A549 (cell line): ENCODE data around the gene ADAMTS15. TPM values are rescaled to one million over a fixed set of nuclear protein-coding genes. Genes with fewer than 3 reads are reported as not detected.

ENCODE experiments used
- ATAC-seq, 2 experiments: fragments of 200-7000 bp in 1 of 2; fragments of >200 bp in 1 of 2; cut with Nextera tagmentation in 1 of 2; cut with Tn5 transposase in 1 of 2; 3 replicates each; pipeline versions ENCODE4 v1.8.0 to v1.9.1; 2018 to 2020; ENCODE audit warnings: mild to moderate bottlenecking in 1 of 2, moderate library complexity in 1 of 2
- CTCF ChIA-PET: fragments of 300-600 bp; sonication (Branson Sonifier 250); formaldehyde crosslinking; extraction: SDS; loops from one replicate; lab custom pipeline; 2021; ENCODE audit warnings: antibody characterized with exemption, inconsistent platforms; lab: Yijun Ruan, JAX
- POLR2A ChIA-PET: fragments of 350-600 bp; formaldehyde crosslinking; extraction: SDS; loops from one replicate; lab custom pipeline; 2021; ENCODE audit warnings: antibody characterized with exemption, inconsistent platforms; lab: Yijun Ruan, JAX
- DNase-seq, 2 experiments: peaks; one replicate each; pipeline versions ENCODE4 v3.0.0 to v3.0.0-alpha.2; 2011 to 2016; ENCODE audit warnings: low read depth in 1 of 2, low spot score in 1 of 2
- FAIRE-seq: peaks from 2 replicates; lab custom pipeline; 2011; peaks lifted over from hg19 to GRCh38; lab: Jason Lieb, UNC
- H3K27ac ChIP-seq, 2 experiments: fragments of >200 bp; sonication (Bioruptor Twin); formaldehyde crosslinking; 3 replicates each; pipeline ENCODE4 v1.5.1; 2016 to 2017
- H3K4me1 ChIP-seq: fragments of >200 bp; sonication (Bioruptor Twin); formaldehyde crosslinking; 3 replicates; pipeline ENCODE4 v1.6.1; 2016
- H3K4me2 ChIP-seq: fragments of >200 bp; sonication (Bioruptor Twin); formaldehyde crosslinking; 3 replicates; pipeline ENCODE4 v1.6.1; 2016
- H3K4me3 ChIP-seq: fragments of >200 bp; sonication (Bioruptor Twin); formaldehyde crosslinking; 3 replicates; pipeline ENCODE4 v1.5.1; 2016
- H3K9me3 ChIP-seq: fragments of >200 bp; sonication (Bioruptor Twin); formaldehyde crosslinking; 3 replicates; pipeline ENCODE4 v1.6.1; 2016
- CEBPB ChIP-seq, 2 experiments: fragments of >200 bp in 1 of 2; sonication (Bioruptor Twin) in 1 of 2; formaldehyde crosslinking in 1 of 2; IDR thresholded peaks; 2 replicates each; pipeline ENCODE4 v1.6.1; 2012 to 2016
- CHD2 ChIP-seq: fragments of 150-350 bp; IDR thresholded peaks from 2 replicates; pipeline ENCODE4 v1.6.1; 2014; ENCODE audit warnings: low read length; ENCODE audit not compliant: partially characterized antibody
- CHD4 ChIP-seq: fragments of 200-600 bp; sonication (generic); IDR thresholded peaks from 2 replicates; pipeline ENCODE4 v1.6.1; 2016; ENCODE audit warnings: antibody characterized with exemption, mild to moderate bottlenecking, borderline replicate concordance
- EHF ChIP-seq: fragments of 250-450 bp; sonication (Bioruptor Pico); IDR thresholded peaks from 2 replicates; pipeline ENCODE4 v1.5.0; 2020; ENCODE audit warnings: mild to moderate bottlenecking
- EHMT2 ChIP-seq: fragments of 200-600 bp; sonication (generic); IDR thresholded peaks from 2 replicates; pipeline ENCODE4 v1.6.1; 2016; ENCODE audit warnings: antibody characterized with exemption, low read depth, mild to moderate bottlenecking, moderate library complexity
- ESRRA ChIP-seq: fragments of 150-350 bp; IDR thresholded peaks from 2 replicates; pipeline ENCODE4 v1.6.1; 2014; ENCODE audit warnings: mild to moderate bottlenecking, low read length, borderline replicate concordance
- FOSB ChIP-seq: fragments of 250-450 bp; sonication (Bioruptor Pico); IDR thresholded peaks from 2 replicates; pipeline ENCODE4 v1.5.0; 2020; ENCODE audit warnings: mild to moderate bottlenecking, moderate library complexity
- FOSL2 ChIP-seq, 2 experiments: fragments of 450-650 bp in 1 of 2; fragments of >200 bp in 1 of 2; sonication (Bioruptor Twin) in 1 of 2; formaldehyde crosslinking; IDR thresholded peaks; 2 replicates each; pipeline versions ENCODE4 v1.5.0 to v1.6.1; 2016 to 2020; ENCODE audit warnings: mild to moderate bottlenecking in 1 of 2, moderate library complexity in 1 of 2
- FOXS1 ChIP-seq: fragments of 250-450 bp; sonication (Bioruptor Pico); IDR thresholded peaks from 2 replicates; pipeline ENCODE4 v1.5.0; 2020; ENCODE audit warnings: mild to moderate bottlenecking, moderate library complexity
- GATA3 ChIP-seq: IDR thresholded peaks from 2 replicates; pipeline ENCODE4 v1.6.1; 2012; ENCODE audit warnings: borderline replicate concordance
- HOXB5 ChIP-seq: fragments of 250-450 bp; sonication (Bioruptor Pico); IDR thresholded peaks from 2 replicates; pipeline ENCODE4 v1.5.0; 2020; ENCODE audit warnings: mild to moderate bottlenecking, moderate library complexity
- JUN ChIP-seq, 2 experiments: fragments of >200 bp; sonication (Bioruptor Twin); formaldehyde crosslinking; IDR thresholded peaks; 2 replicates in 1 of 2; 3 replicates in 1 of 2; pipeline ENCODE4 v1.6.1; 2016 to 2017
- JUNB ChIP-seq: fragments of >200 bp; sonication (Bioruptor Twin); formaldehyde crosslinking; IDR thresholded peaks from 2 replicates; pipeline ENCODE4 v1.6.1; 2016
- KDM1A ChIP-seq: fragments of 200-600 bp; sonication (generic); IDR thresholded peaks from 2 replicates; pipeline ENCODE4 v1.6.1; 2016; ENCODE audit warnings: low read depth, mild to moderate bottlenecking
- KDM5A ChIP-seq: fragments of 200-600 bp; sonication (generic); IDR thresholded peaks from 2 replicates; pipeline ENCODE4 v1.6.1; 2016; ENCODE audit warnings: antibody characterized with exemption, mild to moderate bottlenecking
- MAFK ChIP-seq: fragments of 450-650 bp; IDR thresholded peaks from 2 replicates; pipeline ENCODE4 v1.6.1; 2014; ENCODE audit not compliant: partially characterized antibody
- MAZ ChIP-seq: fragments of 150-350 bp; IDR thresholded peaks from 2 replicates; pipeline ENCODE4 v1.6.1; 2014; ENCODE audit warnings: antibody characterized with exemption, low read depth, low read length, borderline replicate concordance
- MYC ChIP-seq: IDR thresholded peaks from 2 replicates; pipeline ENCODE4 v1.6.1; 2012; ENCODE audit warnings: mild to moderate bottlenecking, inconsistent platforms, low read length, improper control_type of control experiment, borderline replicate concordance
- NFE2L2 ChIP-seq: fragments of 150-350 bp; conservative IDR thresholded peaks from 2 replicates; pipeline ENCODE4 v1.6.1; 2014; ENCODE audit warnings: low read length
- NR3C1 ChIP-seq: fragments of >200 bp; sonication (Bioruptor Twin); formaldehyde crosslinking; IDR thresholded peaks from 3 replicates; pipeline ENCODE4 v1.6.1; 2017
- POLR2AphosphoS2 ChIP-seq: conservative IDR thresholded peaks from 2 replicates; pipeline ENCODE4 v1.6.1; 2012; ENCODE audit warnings: low read length, improper control_type of control experiment, inconsistent platforms
- RARB ChIP-seq: fragments of 250-450 bp; sonication (Bioruptor Pico); IDR thresholded peaks from 2 replicates; pipeline ENCODE4 v1.8.0; 2021; ENCODE audit warnings: mild to moderate bottlenecking, moderate library complexity
- RCOR1 ChIP-seq: fragments of 150-350 bp; IDR thresholded peaks from 2 replicates; pipeline ENCODE4 v1.6.1; 2014; ENCODE audit warnings: antibody characterized with exemption, low read length, low read depth
- RFX5 ChIP-seq: fragments of 450-650 bp; IDR thresholded peaks from 2 replicates; pipeline ENCODE4 v1.7.1; 2014; ENCODE audit warnings: antibody characterized with exemption, mild to moderate bottlenecking, moderate library complexity
- RNF2 ChIP-seq: fragments of 200-600 bp; sonication (generic); IDR thresholded peaks from 2 replicates; pipeline ENCODE4 v1.6.1; 2016; ENCODE audit warnings: low read depth, mild to moderate bottlenecking, antibody characterized with exemption, moderate library complexity, borderline replicate concordance
- TFCP2L1 ChIP-seq: fragments of 250-450 bp; sonication (Bioruptor Pico); IDR thresholded peaks from 2 replicates; pipeline ENCODE4 v1.5.0; 2021; ENCODE audit warnings: mild to moderate bottlenecking
- ZC3H11A ChIP-seq: fragments of 450-650 bp; IDR thresholded peaks from 2 replicates; pipeline ENCODE4 v1.6.1; 2014; ENCODE audit warnings: antibody characterized with exemption, mild to moderate bottlenecking
- ZFP36 ChIP-seq: fragments of 450-650 bp; IDR thresholded peaks from 2 replicates; pipeline ENCODE4 v1.6.1; 2014; ENCODE audit warnings: borderline replicate concordance; ENCODE audit not compliant: partially characterized antibody
- WGBS: methylation state at CpG from one replicate; pipeline ENCODE4 v1.1.6; 2017; ENCODE audit errors: missing lambda C conversion rate; 5-methylcytosine and 5-hydroxymethylcytosine counted together
- polyA plus RNA-seq, 4 experiments: library from polyadenylated mRNA; depleted of rRNA in 3 of 4; stranded (reverse); fragments of >200 nt; fragmentation: RNase III in 1 of 4; extraction: RNeasy Plus Mini Kit Qiagen cat#74134 plus additional on column Dnase treatment in 1 of 4; gene quantifications; 2 replicates in 3 of 4; 3 replicates in 1 of 4; pipeline ENCODE4 v1.2.3, GENCODE V29; 2011 to 2017
- TF ChIP-seq, protein P1 (sequence below): IDR thresholded peaks from 2 replicates; pipeline ENCODE4 v1.6.1; 2012
- TF ChIP-seq, protein P2 (sequence below): fragments of >200 bp; sonication (Bioruptor Twin); formaldehyde crosslinking; IDR thresholded peaks from 3 replicates; pipeline ENCODE4 v1.6.1; 2016

The ADAMTS15 gene
- polyA plus RNA-seq, 2 of the 4 experiments (the other 2 are of a cell fraction), result 2.2 to 4.0 TPM

DNA sequence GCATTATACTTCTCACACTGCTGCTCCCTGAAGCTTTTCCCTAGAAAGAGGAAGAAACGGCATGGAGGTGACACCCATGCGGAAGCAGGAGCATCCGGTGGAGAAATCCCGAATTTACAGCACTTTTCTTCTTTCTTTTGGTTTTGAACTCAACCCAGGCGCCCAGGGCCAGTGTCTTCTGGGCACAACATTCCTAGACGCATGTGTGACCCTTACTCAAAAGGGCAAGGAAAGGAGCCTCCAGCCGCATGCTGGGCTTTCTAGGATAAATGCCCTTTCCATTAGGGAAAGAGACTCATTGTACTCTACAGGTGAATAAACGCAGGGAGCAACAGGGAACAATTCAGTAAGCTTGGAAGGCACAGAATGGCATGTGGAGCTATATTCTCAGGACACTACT, 39.5 kb upstream of the ADAMTS15 start:
- POLR2A ChIA-PET, result interaction anchor here (0.5 kb wide), 1 partner anchor 184 kb away, joined by 4 read pairs; no protein-coding TSS in a partner anchor
- Histone ChIP-seq H3K4me1 (peaks cover 11% of the 10 kb centered on the region), H3K4me3 (no peak overlapping the region), H3K27ac (no peak overlapping the region), H3K4me2 (no peak overlapping the region), H3K9me3 (no peaks in the 10 kb centered on the region)
- no peak for FAIRE-seq
- no peak for DNase-seq
- WGBS, result 87% methylated on average over 8 of the region's 8 CpGs
- ATAC-seq, result no peak
- CTCF ChIA-PET, result interaction anchor here (1.4 to 2.6 kb wide), 3 partner anchors 19 to 453 kb away, joined by 3 to 8 read pairs (median 4); no protein-coding TSS in a partner anchor
- TF ChIP-seq ESRRA, result no peak
- TF ChIP-seq MAFK, result no peak
- TF ChIP-seq NR3C1, result no peak
- no peak for TF ChIP-seq GATA3
- TF ChIP-seq RFX5, result no peak
- no peak for TF ChIP-seq ZC3H11A
- no peak for TF ChIP-seq CHD2
- TF ChIP-seq JUN (IDR thresholded peaks at IDR 0.05), result no peak
- no peak for TF ChIP-seq FOXS1
- no peak for TF ChIP-seq CHD4
- no peak for TF ChIP-seq KDM1A
- no peak for TF ChIP-seq RCOR1
- no peak for TF ChIP-seq MYC
- no peak for TF ChIP-seq ZFP36

DNA sequence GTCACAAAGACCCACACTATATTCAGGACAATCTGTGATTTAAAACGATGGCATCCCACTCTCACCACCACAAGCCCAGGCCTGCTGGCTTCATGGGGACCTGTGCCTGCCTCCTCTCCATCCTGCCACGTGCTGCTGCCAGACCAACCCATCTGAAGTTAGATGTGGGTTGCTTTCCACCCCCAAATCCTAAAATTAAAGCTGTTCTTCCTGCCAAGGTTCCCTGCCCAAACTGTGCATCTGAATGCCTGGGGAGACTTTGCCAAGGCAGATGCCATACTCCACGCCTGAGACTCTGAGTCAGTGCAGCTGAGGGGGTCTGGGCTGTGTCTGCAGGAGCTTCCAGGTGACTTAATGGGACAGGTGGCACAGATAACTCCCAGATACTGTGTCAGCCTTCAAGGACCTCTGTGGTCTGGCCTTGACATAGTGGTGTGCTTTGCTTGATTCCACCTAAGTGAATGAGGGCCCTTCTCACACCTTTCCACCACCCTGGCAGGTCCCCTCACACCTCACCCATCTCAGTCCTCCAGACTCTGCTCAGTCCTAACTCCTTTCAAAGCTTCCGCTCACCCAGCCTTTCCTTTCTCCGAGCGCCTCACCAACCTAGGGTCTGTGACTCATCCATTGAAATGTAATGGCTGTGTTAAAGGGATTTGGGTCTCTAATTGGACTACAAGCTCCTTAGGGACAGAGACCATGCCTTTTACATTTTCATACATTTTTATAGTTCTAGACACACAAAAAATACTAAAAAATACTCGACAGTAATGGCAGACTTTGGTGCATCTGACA, 38.7 kb upstream of the ADAMTS15 start:
- ATAC-seq (no peak), FAIRE-seq (no peak), DNase-seq (no peak)
- H3K4me1 ChIP-seq, result peaks cover 17% of the 10 kb centered on the region
- H3K4me3 ChIP-seq, result no peak overlapping the region
- 66% methylated on average over 5 of the region's 7 CpGs for WGBS
- no peak overlapping the region for H3K4me2 ChIP-seq
- TF ChIP-seq ESRRA (no peak), RFX5 (no peak), CEBPB (IDR thresholded peaks at IDR 0.05) (no peak), RARB (CRISPR knock-in tag) (no peak), FOXS1 (no peak), CHD2 (no peak), RNF2 (no peak), GATA3 (no peak), EHF (CRISPR knock-in tag) (no peak), JUNB (no peak), MYC (no peak), TFCP2L1 (no peak), HOXB5 (no peak), EHMT2 (no peak), POLR2AphosphoS2 (no peak), NFE2L2 (no peak), MAZ (no peak), KDM1A (no peak)
- H3K27ac ChIP-seq, result no peak overlapping the region
- POLR2A ChIA-PET, result no interaction called here
- H3K9me3 ChIP-seq, result no peaks in the 10 kb centered on the region
- CTCF ChIA-PET, result interaction anchor here (1.4 to 2.6 kb wide), 4 partner anchors 19 to 452 kb away, joined by 3 to 8 read pairs (median 4); no protein-coding TSS in a partner anchor

DNA sequence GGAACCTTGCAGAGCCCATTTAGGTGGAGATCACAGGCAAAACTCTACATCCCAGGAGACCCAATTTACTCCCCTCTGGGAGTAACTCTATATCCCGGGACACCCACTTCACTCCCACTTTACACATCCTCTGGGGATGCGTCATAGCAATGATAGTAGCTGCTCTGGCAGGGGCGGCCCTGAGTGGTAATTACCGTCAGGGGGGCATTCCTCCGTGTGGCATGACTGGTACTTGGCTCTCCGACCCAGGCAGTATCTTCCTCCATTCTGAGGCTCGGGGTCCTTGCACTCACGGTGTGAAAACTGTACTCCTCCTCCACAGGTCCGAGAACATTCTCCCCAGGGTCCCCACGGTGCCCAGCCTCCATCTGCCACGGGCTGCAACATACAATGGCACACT, 37.2 kb upstream of the ADAMTS15 start:
- no peak overlapping the region for H3K4me3 ChIP-seq
- H3K4me1 ChIP-seq, result peaks cover 17% of the 10 kb centered on the region
- no peak overlapping the region for H3K4me2 ChIP-seq
- ATAC-seq (no peak), DNase-seq (no peak), FAIRE-seq (no peak)
- ChIA-PET POLR2A (no interaction called here), CTCF (interaction anchor here (1.0 to 1.5 kb wide), 2 partner anchors 20 to 451 kb away, joined by 4 read pairs; no protein-coding TSS in a partner anchor)
- WGBS, result 49% methylated on average over 8 of the region's 11 CpGs
- no peak overlapping the region for H3K27ac ChIP-seq
- TF ChIP-seq KDM5A (no peak), FOSL2 (IDR thresholded peaks at IDR 0.05) (no peak), FOSL2 (CRISPR knock-in tag; IDR thresholded peaks at IDR 0.05) (no peak), FOSB (CRISPR knock-in tag) (no peak)
- TF ChIP-seq, protein P1, sequence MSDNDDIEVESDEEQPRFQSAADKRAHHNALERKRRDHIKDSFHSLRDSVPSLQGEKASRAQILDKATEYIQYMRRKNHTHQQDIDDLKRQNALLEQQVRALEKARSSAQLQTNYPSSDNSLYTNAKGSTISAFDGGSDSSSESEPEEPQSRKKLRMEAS, result no peak
- TF ChIP-seq, protein P2, sequence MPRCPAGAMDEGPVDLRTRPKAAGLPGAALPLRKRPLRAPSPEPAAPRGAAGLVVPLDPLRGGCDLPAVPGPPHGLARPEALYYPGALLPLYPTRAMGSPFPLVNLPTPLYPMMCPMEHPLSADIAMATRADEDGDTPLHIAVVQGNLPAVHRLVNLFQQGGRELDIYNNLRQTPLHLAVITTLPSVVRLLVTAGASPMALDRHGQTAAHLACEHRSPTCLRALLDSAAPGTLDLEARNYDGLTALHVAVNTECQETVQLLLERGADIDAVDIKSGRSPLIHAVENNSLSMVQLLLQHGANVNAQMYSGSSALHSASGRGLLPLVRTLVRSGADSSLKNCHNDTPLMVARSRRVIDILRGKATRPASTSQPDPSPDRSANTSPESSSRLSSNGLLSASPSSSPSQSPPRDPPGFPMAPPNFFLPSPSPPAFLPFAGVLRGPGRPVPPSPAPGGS, result no peak
- H3K9me3 ChIP-seq, result no peaks in the 10 kb centered on the region
